H9 (cell line): ENCODE results near the gene ZNF770. TPM values are rescaled to one million over a fixed set of nuclear protein-coding genes. Genes with fewer than 3 reads are reported as not detected.

Experiments used
- DNase-seq: peaks from one replicate; pipeline ENCODE4 v3.0.0-alpha.2; 2017
- H2AFZ ChIP-seq: one replicate; pipeline ENCODE4 v1.6.1; 2013; ENCODE audit warnings: mild to moderate bottlenecking, low read length, control low read depth, moderate library complexity
- H2AK5ac ChIP-seq: 2 replicates; pipeline ENCODE4 v1.6.1; 2013; ENCODE audit warnings: low read length, control low read depth, mixed read lengths; ENCODE audit not compliant: insufficient read length
- H2BK120ac ChIP-seq: one replicate; pipeline ENCODE4 v1.6.1; 2013; ENCODE audit warnings: low read depth, mild to moderate bottlenecking, low read length, control low read depth, inconsistent platforms; ENCODE audit not compliant: poor library complexity, severe bottlenecking
- H2BK12ac ChIP-seq: 2 replicates; pipeline ENCODE4 v1.6.1; 2013; ENCODE audit warnings: low read length, control low read depth, mixed read lengths, low read depth; ENCODE audit not compliant: insufficient read length
- H2BK15ac ChIP-seq: 2 replicates; pipeline ENCODE4 v1.6.1; 2013; ENCODE audit warnings: low read depth, low read length, control low read depth
- H2BK20ac ChIP-seq: one replicate; pipeline ENCODE4 v1.6.1; 2013; ENCODE audit warnings: low read depth, mild to moderate bottlenecking, low read length, control low read depth, inconsistent platforms; ENCODE audit not compliant: poor library complexity, severe bottlenecking
- H2BK5ac ChIP-seq: 2 replicates; pipeline ENCODE4 v1.6.1; 2013; ENCODE audit warnings: low read length, control low read depth, mixed read lengths; ENCODE audit not compliant: insufficient read length
- H3K14ac ChIP-seq: 2 replicates; pipeline ENCODE4 v1.6.1; 2013; ENCODE audit warnings: low read length, control low read depth; ENCODE audit not compliant: insufficient read depth
- H3K18ac ChIP-seq: 2 replicates; pipeline ENCODE4 v1.6.1; 2013; ENCODE audit warnings: low read depth, mild to moderate bottlenecking, mixed read lengths, low read length, control low read depth; ENCODE audit not compliant: insufficient read length
- H3K23ac ChIP-seq: 2 replicates; pipeline ENCODE4 v1.6.1; 2013; ENCODE audit warnings: low read length, control low read depth, mixed read lengths, low read depth; ENCODE audit not compliant: insufficient read length
- H3K23me2 ChIP-seq: 2 replicates; pipeline ENCODE4 v1.6.1; 2013; ENCODE audit warnings: low read depth, mild to moderate bottlenecking, mixed read lengths, low read length, control low read depth; ENCODE audit not compliant: insufficient read length, poor library complexity, severe bottlenecking
- H3K27ac ChIP-seq: 2 replicates; pipeline ENCODE4 v1.5.1; 2013; ENCODE audit warnings: low read length, control low read depth, mixed read lengths, low read depth; ENCODE audit not compliant: insufficient read length
- H3K27me3 ChIP-seq: 2 replicates; pipeline ENCODE4 v1.6.1; 2013; ENCODE audit warnings: low read length, control low read depth, inconsistent platforms; ENCODE audit not compliant: insufficient read depth
- H3K4ac ChIP-seq: 2 replicates; pipeline ENCODE4 v1.6.1; 2013; ENCODE audit warnings: low read depth, mild to moderate bottlenecking, control low read depth, inconsistent platforms, low read length, moderate library complexity
- H3K4me1 ChIP-seq: 2 replicates; pipeline ENCODE4 v1.6.1; 2013; ENCODE audit warnings: low read length, control low read depth, inconsistent platforms; ENCODE audit not compliant: insufficient read depth
- H3K4me2 ChIP-seq: 2 replicates; pipeline ENCODE4 v1.6.1; 2013; ENCODE audit warnings: low read length, control low read depth, mixed read lengths; ENCODE audit not compliant: insufficient read length, insufficient read depth
- H3K56ac ChIP-seq: 2 replicates; pipeline ENCODE4 v1.6.1; 2013; ENCODE audit warnings: low read depth, mild to moderate bottlenecking, mixed read lengths, low read length, control low read depth; ENCODE audit not compliant: insufficient read length
- H3K79me1 ChIP-seq: 2 replicates; pipeline ENCODE4 v1.6.1; 2013; ENCODE audit warnings: low read depth, mild to moderate bottlenecking, moderate library complexity, low read length, control low read depth, inconsistent platforms; ENCODE audit not compliant: insufficient read depth, poor library complexity, severe bottlenecking
- H3K79me2 ChIP-seq: 2 replicates; pipeline ENCODE4 v1.6.1; 2013; ENCODE audit warnings: low read length, control low read depth, inconsistent platforms; ENCODE audit not compliant: insufficient read depth
- H3K9ac ChIP-seq: 2 replicates; pipeline ENCODE4 v1.6.1; 2013; ENCODE audit warnings: low read length, control low read depth, mixed read lengths; ENCODE audit not compliant: insufficient read length; ENCODE audit errors: extremely low read depth
- H3K9me3 ChIP-seq: one replicate; pipeline ENCODE4 v1.6.1; 2013; ENCODE audit warnings: low read depth, low read length, inconsistent platforms; ENCODE audit not compliant: control insufficient read depth
- H3T11ph ChIP-seq: one replicate; pipeline ENCODE4 v1.6.1; 2013; ENCODE audit warnings: mild to moderate bottlenecking, low read length, control low read depth, inconsistent platforms
- H4K20me1 ChIP-seq: one replicate; pipeline ENCODE4 v1.6.1; 2013; ENCODE audit not compliant: control insufficient read depth, insufficient read length, insufficient read depth
- H4K5ac ChIP-seq: 2 replicates; pipeline ENCODE4 v1.6.1; 2013; ENCODE audit warnings: low read depth, mild to moderate bottlenecking, mixed read lengths, low read length, control low read depth; ENCODE audit not compliant: insufficient read length
- H4K8ac ChIP-seq: replicated peaks from 2 replicates; pipeline ENCODE4 v1.6.1; 2013; ENCODE audit warnings: low read length, control low read depth, mixed read lengths, low read depth; ENCODE audit not compliant: insufficient read length
- H4K91ac ChIP-seq: 2 replicates; pipeline ENCODE4 v1.6.1; 2013; ENCODE audit warnings: low read depth, mild to moderate bottlenecking, moderate library complexity, mixed read lengths, low read length, control low read depth; ENCODE audit not compliant: insufficient read length
- H3K27ac Mint-ChIP-seq, 3 experiments: 2 replicates in 2 of 3; 3 replicates in 1 of 3; pipeline ENCODE4 v1.8.0; 2020 to 2021; ENCODE audit warnings: mixed read lengths in 3 of 3, mild to moderate bottlenecking in 1 of 3, moderate library complexity in 1 of 3
- H3K27me3 Mint-ChIP-seq: 2 replicates; pipeline ENCODE4 v1.8.0; 2021; ENCODE audit warnings: low read depth, mild to moderate bottlenecking, moderate library complexity, mixed read lengths
- H3K36me3 Mint-ChIP-seq, 3 experiments: 2 replicates in 2 of 3; 3 replicates in 1 of 3; pipeline ENCODE4 v1.8.0; 2020 to 2021; ENCODE audit warnings: low read depth in 3 of 3, mixed read lengths in 3 of 3; ENCODE audit not compliant: insufficient read depth in 1 of 3
- H3K4me1 Mint-ChIP-seq, 2 experiments: 2 replicates each; pipeline ENCODE4 v1.8.0; 2020; ENCODE audit warnings: mixed read lengths in 2 of 2
- H3K4me3 Mint-ChIP-seq, 2 experiments: 2 replicates in 1 of 2; 3 replicates in 1 of 2; pipeline ENCODE4 v1.8.0; 2020 to 2021; ENCODE audit warnings: mild to moderate bottlenecking in 2 of 2, mixed read lengths in 2 of 2, moderate library complexity in 1 of 2
- H3K9me3 Mint-ChIP-seq, 2 experiments: 2 replicates in 1 of 2; 3 replicates in 1 of 2; pipeline ENCODE4 v1.8.0; 2020; ENCODE audit warnings: mild to moderate bottlenecking in 2 of 2, mixed read lengths in 2 of 2, moderate library complexity in 1 of 2
- CTCF ChIP-seq: fragments of 200-600 bp; sonication (generic); conservative IDR thresholded peaks from 3 replicates; pipeline ENCODE4 v1.8.0; 2021; ENCODE audit warnings: antibody characterized with exemption, mild to moderate bottlenecking
- WGBS: extraction: QIAGEN DNeasy Blood & Tissue Kit; methylation state at CpG from one replicate; pipeline ENCODE4 v1.1.7; 2013; ENCODE audit warnings: missing lambda C conversion rate, low lambda C conversion rate, mixed read lengths; ENCODE audit not compliant: insufficient read length; ENCODE audit errors: extremely low coverage; 5-methylcytosine and 5-hydroxymethylcytosine counted together
- total RNA-seq: library from RNA; stranded (reverse); gene quantifications from 2 replicates; pipeline ENCODE4 v1.2.1, GENCODE V29; 2021

Gene ZNF770
- total RNA-seq, 1 experiment from 2014 or later = 111 TPM

DNA sequence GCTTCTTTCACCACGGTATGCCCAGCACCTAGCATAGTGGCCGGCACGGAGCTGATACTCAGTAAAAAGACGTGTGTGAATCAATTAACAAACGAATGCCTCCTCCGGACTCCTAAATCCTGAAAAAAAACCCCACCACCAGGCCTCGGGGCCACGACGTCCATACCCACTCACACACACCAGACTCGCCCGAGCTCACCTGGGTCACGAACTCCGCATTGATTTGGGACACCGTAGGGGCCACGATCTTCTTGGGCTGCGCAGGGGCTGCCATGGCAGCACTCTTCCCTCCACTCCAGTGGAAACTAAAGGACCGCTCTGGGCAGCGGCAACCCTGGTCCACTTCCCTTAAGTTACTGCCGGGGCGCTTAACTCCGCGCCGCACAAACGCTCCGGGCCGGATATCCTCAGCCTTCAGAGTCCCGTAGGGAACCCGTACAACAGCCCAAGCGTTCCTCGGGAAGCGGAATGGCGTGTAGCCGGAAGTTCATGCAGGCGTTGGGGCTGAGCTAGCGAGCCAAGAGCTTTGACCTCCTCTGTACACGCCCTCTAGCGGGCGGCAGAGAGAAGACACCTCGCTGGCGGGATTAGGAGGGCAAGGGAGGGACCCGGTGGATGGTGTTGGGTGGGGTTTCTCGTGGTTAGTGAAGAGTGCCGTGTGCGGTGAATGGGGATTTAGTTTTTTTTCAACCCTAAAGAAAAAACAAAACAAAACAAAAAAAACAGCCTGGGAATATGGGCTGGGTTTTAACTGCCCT lies 18.6 kb downstream of the ZNF770 start, which contains the start of gene AQR:
TSS of gene AQR (minus strand) at position 403 of the 758 bp plus-strand sequence. CDS start at position 274, 129 bp downstream.
- peak; percentile 97 for DNase-seq
- peak within 1 kb of the TSS; percentile 39 for H3K27ac ChIP-seq
- H4K8ac ChIP-seq = no peak within 1 kb of the TSS
- peak within 1 kb of the TSS; percentile 95 for H3K4me2 ChIP-seq
- peaks cover 15 to 17% of the 10 kb centered on the region in 2 experiments for H3K4me1 Mint-ChIP-seq
- H2AK5ac ChIP-seq = no peak within 1 kb of the TSS
- H3K4ac ChIP-seq = no peak within 1 kb of the TSS
- H3K27me3 Mint-ChIP-seq = peaks cover 2% of the 10 kb centered on the region; the same call in 1 of the 2 replicates
- peak within 1 kb of the TSS; percentile 96 for H3K14ac ChIP-seq
- H4K5ac ChIP-seq = no peak within 1 kb of the TSS
- H4K91ac ChIP-seq = no peak within 1 kb of the TSS
- H3K4me3 Mint-ChIP-seq = peak within 1 kb of the TSS; percentile 96 to 99
- no peak within 1 kb of the TSS for H2BK15ac ChIP-seq
- no peak within 1 kb of the TSS for H2BK5ac ChIP-seq
- TF ChIP-seq CTCF = peak; percentile 70
- H3K9ac ChIP-seq = peak within 1 kb of the TSS; percentile 96
- no peaks in the 10 kb centered on the region for H3K9me3 ChIP-seq
- no peaks in the 10 kb centered on the region for H3K4me1 ChIP-seq
- H4K20me1 ChIP-seq = no peaks in the 10 kb centered on the region
- no peak within 1 kb of the TSS for H2BK12ac ChIP-seq
- no peak within 1 kb of the TSS for H2BK20ac ChIP-seq
- WGBS = no CpG with 5 or more reads among the region's 44 CpGs
- H2BK120ac ChIP-seq = no peak within 1 kb of the TSS
- H3K79me1 ChIP-seq = no peaks in the 10 kb centered on the region
- no peak within 1 kb of the TSS for H2AFZ ChIP-seq
- H3K27me3 ChIP-seq = no peaks in the 10 kb centered on the region
- no peak within 1 kb of the TSS for H3T11ph ChIP-seq
- H3K27ac Mint-ChIP-seq = peak within 1 kb of the TSS; percentile 95 to 100 (median 99)
- peaks cover 0 to 2% of the 10 kb centered on the region in 2 experiments; a peak in 1 of 5 replicates for H3K9me3 Mint-ChIP-seq
- H3K23me2 ChIP-seq = peaks cover 7% of the 10 kb centered on the region
- peaks cover 3 to 20% (median 15%) of the 10 kb centered on the region in 3 experiments; a peak in 6 of 7 replicates for H3K36me3 Mint-ChIP-seq
- peak within 1 kb of the TSS; percentile 67 for H3K18ac ChIP-seq
- no peak within 1 kb of the TSS for H3K56ac ChIP-seq
- H3K79me2 ChIP-seq = peaks cover 21% of the 10 kb centered on the region
- no peak within 1 kb of the TSS for H3K23ac ChIP-seq
